Measurements from ENCODE around the gene DNAAF9. TPM values are rescaled to one million over a fixed set of nuclear protein-coding genes. Genes with fewer than 3 reads are reported as not detected.

The DNAAF9 gene
- total and polyA plus RNA-seq, 2 donors (not counting 3 experiments of a cell fraction or from before 2014, with no cell fraction given): 7.6 to 20.9 TPM

GRCh38 chr20:3390759-3391425 lies 16.6 kb downstream of the DNAAF9 start:
- dilution Hi-C loops (cut with MboI; ENCODE audit: extremely low pct_ligation_motif_present, low sequenced_read_pairs) (no loop called here), intact Hi-C loops (cut with micrococcal nuclease) (no loop called here)
- FAIRE-seq (no peak), DNase-seq (ENCODE audit: low read depth, low spot score) (no peak)
- Histone ChIP-seq H3K4me3 (replicated peaks in 1 of 3; ENCODE audit: insufficient read depth in 1 of 3, low read depth in 1 of 3, low read length in 3 of 3) (no peak overlapping the region), H3K79me2 (ENCODE audit: control insufficient read depth, insufficient read depth, low read length) (peaks cover 46% of the 10 kb centered on the region), H3K9me1 (replicated peaks; ENCODE audit: control insufficient read depth, extremely low read depth, insufficient read depth, low read length) (no peaks in the 10 kb centered on the region), H2AFZ (ENCODE audit: low read depth, low read length) (no peak overlapping the region), H3K4me1 (ENCODE audit: control insufficient read depth, extremely low read depth, insufficient read depth, low read length) (no peaks in the 10 kb centered on the region), H3K4me2 (ENCODE audit: insufficient read depth, low read length) (no peak overlapping the region), H3K36me3 (ENCODE audit: control insufficient read depth in 2 of 2, extremely low read depth in 1 of 2, insufficient read depth in 2 of 2, low read length in 2 of 2) (no peaks in the 10 kb centered on the region), H3K27ac (ENCODE audit: insufficient read depth, low read depth, low read length) (no peak overlapping the region), H3K27me3 (ENCODE audit: control insufficient read depth in 2 of 2, insufficient read depth in 2 of 2, low read length in 2 of 2) (no peaks in the 10 kb centered on the region), H3K9ac (replicated peaks; ENCODE audit: extremely low read depth, insufficient read depth, low read length) (no peak overlapping the region), H3K9me3 (replicated peaks; ENCODE audit: control insufficient read depth, insufficient read depth, low read length) (no peaks in the 10 kb centered on the region), H4K20me1 (replicated peaks; ENCODE audit: control insufficient read depth, extremely low read depth, insufficient read depth, low read length) (peaks cover 9% of the 10 kb centered on the region)
- BruUV-seq (replicated peaks): no TSS peak
- POLR2A ChIA-PET: no interaction called here
- TF ChIP-seq JUN (IDR thresholded peaks at IDR 0.05; ENCODE audit: borderline replicate concordance, insufficient read depth, insufficient read length, low read depth): no peak
- no peak for TF ChIP-seq MYC (IDR thresholded peaks at IDR 0.05; ENCODE audit: low read depth, low read length)
- no peak for TF ChIP-seq FOS (IDR thresholded peaks at IDR 0.05; ENCODE audit: borderline replicate concordance, insufficient read depth, low read length)
- TF ChIP-seq POLR2AphosphoS5 (IDR thresholded peaks at IDR 0.05; ENCODE audit: insufficient read depth, low read depth, low read length): no peak
- TF ChIP-seq GATA2 (IDR thresholded peaks at IDR 0.05; ENCODE audit: insufficient read depth, insufficient read length, low read depth, low read length): no peak
- TF ChIP-seq EZH2 (IDR thresholded peaks at IDR 0.05; ENCODE audit: borderline replicate concordance, low read depth, low read length, severe bottlenecking): no peak
- TF ChIP-seq MAX (IDR thresholded peaks at IDR 0.05; ENCODE audit: insufficient read depth, insufficient read length): no peak
- TF ChIP-seq, protein P1, sequence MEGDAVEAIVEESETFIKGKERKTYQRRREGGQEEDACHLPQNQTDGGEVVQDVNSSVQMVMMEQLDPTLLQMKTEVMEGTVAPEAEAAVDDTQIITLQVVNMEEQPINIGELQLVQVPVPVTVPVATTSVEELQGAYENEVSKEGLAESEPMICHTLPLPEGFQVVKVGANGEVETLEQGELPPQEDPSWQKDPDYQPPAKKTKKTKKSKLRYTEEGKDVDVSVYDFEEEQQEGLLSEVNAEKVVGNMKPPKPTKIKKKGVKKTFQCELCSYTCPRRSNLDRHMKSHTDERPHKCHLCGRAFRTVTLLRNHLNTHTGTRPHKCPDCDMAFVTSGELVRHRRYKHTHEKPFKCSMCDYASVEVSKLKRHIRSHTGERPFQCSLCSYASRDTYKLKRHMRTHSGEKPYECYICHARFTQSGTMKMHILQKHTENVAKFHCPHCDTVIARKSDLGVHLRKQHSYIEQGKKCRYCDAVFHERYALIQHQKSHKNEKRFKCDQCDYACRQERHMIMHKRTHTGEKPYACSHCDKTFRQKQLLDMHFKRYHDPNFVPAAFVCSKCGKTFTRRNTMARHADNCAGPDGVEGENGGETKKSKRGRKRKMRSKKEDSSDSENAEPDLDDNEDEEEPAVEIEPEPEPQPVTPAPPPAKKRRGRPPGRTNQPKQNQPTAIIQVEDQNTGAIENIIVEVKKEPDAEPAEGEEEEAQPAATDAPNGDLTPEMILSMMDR (IDR thresholded peaks at IDR 0.05; ENCODE audit: extremely low read depth in 1 of 2, insufficient read depth in 1 of 2, low read depth in 1 of 2, low read length in 2 of 2): no peak
- TF ChIP-seq POLR2A (IDR thresholded peaks at IDR 0.05; ENCODE audit: low read depth, low read length): no peak
- CTCF ChIA-PET: no interaction called here

Measured in endothelial cell of umbilical vein (primary cell).